Fibroblast of pulmonary artery (primary cell): ENCODE data around the gene CCSER1.
"Not testable (repeated sequence)": the region's sequence is repeated elsewhere in the genome, so short reads cannot be mapped to it uniquely, and the experiment has no call there.

Experiments
- DNase-seq: peaks from one replicate; pipeline ENCODE4 v3.0.0-alpha.2; 2010; ENCODE audit warnings: low read depth
- H3K4me3 ChIP-seq: replicated peaks from 2 replicates; pipeline ENCODE4 v1.5.1; 2011; ENCODE audit warnings: low read depth, mild to moderate bottlenecking, control low read depth, low read length, moderate library complexity
- TF ChIP-seq, protein P1 (sequence below): IDR thresholded peaks from 2 replicates; pipeline ENCODE4 v1.5.1; 2011; ENCODE audit warnings: mild to moderate bottlenecking, control low read depth, low read length, inconsistent platforms; ENCODE audit errors: missing control alignments

The CCSER1 gene

DNA sequence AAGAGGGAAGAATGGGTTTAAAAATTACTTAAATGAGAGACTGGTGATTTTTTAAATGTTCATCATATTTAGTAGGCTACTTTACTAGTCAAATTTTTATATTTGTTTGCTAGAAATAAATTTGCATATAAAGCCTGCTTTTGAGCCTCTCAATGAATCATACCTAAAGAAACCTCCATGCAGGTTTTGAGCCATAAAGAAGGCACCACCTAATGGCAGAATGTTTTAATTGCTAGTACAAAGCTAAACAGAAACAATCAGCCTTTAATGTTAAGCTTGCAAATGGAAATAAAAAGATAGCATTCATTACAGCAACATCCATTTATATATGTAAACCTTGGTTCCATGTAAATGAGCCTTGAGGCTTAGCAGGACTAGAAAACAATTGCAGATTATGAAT is 989.7 kb downstream of the CCSER1 start:
- TF ChIP-seq, protein P1, sequence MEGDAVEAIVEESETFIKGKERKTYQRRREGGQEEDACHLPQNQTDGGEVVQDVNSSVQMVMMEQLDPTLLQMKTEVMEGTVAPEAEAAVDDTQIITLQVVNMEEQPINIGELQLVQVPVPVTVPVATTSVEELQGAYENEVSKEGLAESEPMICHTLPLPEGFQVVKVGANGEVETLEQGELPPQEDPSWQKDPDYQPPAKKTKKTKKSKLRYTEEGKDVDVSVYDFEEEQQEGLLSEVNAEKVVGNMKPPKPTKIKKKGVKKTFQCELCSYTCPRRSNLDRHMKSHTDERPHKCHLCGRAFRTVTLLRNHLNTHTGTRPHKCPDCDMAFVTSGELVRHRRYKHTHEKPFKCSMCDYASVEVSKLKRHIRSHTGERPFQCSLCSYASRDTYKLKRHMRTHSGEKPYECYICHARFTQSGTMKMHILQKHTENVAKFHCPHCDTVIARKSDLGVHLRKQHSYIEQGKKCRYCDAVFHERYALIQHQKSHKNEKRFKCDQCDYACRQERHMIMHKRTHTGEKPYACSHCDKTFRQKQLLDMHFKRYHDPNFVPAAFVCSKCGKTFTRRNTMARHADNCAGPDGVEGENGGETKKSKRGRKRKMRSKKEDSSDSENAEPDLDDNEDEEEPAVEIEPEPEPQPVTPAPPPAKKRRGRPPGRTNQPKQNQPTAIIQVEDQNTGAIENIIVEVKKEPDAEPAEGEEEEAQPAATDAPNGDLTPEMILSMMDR: peak; percentile 49
- no peak overlapping the region for H3K4me3 ChIP-seq
- peak; percentile 42 for DNase-seq

DNA sequence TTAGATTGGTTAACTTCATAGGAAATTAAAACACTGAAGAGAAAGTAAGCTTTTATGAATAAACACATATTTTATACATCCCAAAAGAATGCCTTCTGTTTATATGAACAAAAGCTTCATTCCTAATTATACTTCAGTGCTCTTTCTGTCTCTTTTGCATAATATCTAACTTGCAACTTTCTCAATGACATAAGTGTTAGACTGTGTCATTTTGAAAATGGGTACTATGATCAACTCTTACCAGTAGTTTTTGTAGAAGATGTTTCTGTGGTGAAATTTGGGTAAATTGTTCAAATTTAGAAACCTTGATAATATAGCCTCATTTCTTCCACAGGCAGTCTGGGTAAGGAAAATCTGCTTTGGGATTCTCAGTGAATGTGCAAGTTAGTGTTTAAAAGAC is 991.4 kb downstream of the CCSER1 start:
- TF ChIP-seq, protein P1: no peak

GRCh38 chr4:91123742-91124141 is 996.5 kb downstream of the CCSER1 start:
- TF ChIP-seq, protein P1: no peak
- no peak for DNase-seq

More for the DNA sequence above, 991.4 kb downstream of the CCSER1 start:
- H3K4me3 ChIP-seq: no peak overlapping the region
- DNase-seq: no peak

GRCh38 chr4:91127192-91127591 is 1000.0 kb downstream of the CCSER1 start:
- no peak overlapping the region for H3K4me3 ChIP-seq
- DNase-seq: no peak
- TF ChIP-seq, protein P1: no peak

More at GRCh38 chr4:91123742-91124141, 996.5 kb downstream of the CCSER1 start:
- H3K4me3 ChIP-seq: no peak overlapping the region

DNA sequence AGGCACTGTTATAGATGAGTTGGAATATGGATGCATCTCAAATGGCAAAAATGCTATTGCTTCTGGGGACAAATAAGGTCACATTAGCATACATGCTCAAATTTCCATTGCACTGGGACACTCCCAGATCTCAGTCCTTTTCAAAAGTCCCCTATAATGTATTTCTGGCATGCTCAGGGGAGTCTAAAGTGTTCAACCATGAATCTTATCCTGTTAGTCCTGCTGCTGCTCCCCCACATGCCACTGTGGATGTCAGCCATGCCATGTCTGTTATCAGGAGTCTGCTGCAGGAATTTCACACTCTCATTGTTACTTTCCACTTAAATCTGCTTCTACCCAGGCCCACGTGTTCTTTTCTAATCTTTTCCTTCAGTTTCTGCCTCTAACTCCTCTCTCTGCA is 1000.6 kb downstream of the CCSER1 start:
- no peak for DNase-seq
- TF ChIP-seq, protein P1: no peak
- H3K4me3 ChIP-seq: no peak overlapping the region

DNA sequence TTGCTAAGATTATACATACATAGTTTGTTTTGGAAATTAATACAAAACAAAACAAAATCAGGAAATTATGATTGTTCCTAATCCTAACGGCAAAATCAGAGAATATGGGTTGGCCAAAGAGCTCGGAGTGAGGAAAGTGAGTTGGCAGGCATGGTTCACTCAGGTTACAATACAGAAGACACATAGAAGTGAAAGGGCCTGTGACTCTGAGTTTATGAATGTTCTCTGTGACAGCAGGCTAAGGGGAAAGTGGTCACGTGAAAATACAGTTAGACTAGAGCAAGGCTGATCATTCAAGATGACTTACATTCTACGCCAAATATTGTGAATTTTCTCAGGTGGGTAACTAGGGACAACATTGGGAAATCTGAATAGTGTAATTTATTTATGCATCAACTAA is 1001.3 kb downstream of the CCSER1 start:
- no peak for DNase-seq
- TF ChIP-seq, protein P1: no peak
- H3K4me3 ChIP-seq: no peak overlapping the region

- H3K4me3 ChIP-seq: no peak overlapping the region
- TF ChIP-seq, protein P1: no peak
- no peak for DNase-seq
These were observed 1019.9 kb downstream of the CCSER1 start for GRCh38 chr4:91147067-91147466.

DNA sequence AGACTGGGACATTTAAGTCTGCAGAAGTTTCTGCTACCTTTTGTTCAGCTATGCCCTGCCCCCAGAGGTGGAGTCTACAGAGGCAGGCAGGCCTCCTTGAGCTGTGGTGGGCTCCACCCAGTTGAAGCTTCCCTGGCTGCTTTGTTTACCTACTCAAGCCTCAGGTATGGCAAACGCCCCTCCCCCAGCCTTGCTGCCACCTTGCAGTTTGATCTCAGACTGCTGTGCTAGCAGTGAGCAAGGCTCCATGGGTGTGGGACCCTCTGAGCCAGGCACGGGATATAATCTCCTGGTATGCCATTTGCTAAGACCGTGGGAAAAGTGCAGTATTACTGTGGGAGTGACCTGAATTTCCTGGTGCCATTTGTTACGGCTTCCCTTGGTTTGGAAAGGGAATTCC is 1026.8 kb downstream of the CCSER1 start:
- DNase-seq, H3K4me3 ChIP-seq: not testable (repeated sequence)

- DNase-seq, H3K4me3 ChIP-seq: not testable (repeated sequence)
These were observed 1040.9 kb downstream of the CCSER1 start for GRCh38 chr4:91167864-91168653.
